Ectodermal cell (in vitro differentiated cells): Measurements from ENCODE around the gene RGS21. TPM values are rescaled to one million over a fixed set of nuclear protein-coding genes. Genes with fewer than 3 reads are reported as not detected.
"Not testable (repeated sequence)": the region's sequence is repeated elsewhere in the genome, so short reads cannot be mapped to it uniquely, and the experiment has no call there.

Experiments
- H3K27ac ChIP-seq: 2 replicates; pipeline ENCODE4 v1.7.0; 2013; ENCODE audit warnings: mild to moderate bottlenecking, low read depth, low read length; ENCODE audit not compliant: insufficient read depth, poor library complexity, severe bottlenecking
- H3K27me3 ChIP-seq: 2 replicates; pipeline ENCODE4 v1.7.0; 2013; ENCODE audit warnings: mild to moderate bottlenecking, low read length; ENCODE audit not compliant: insufficient read depth, control insufficient read depth, poor library complexity, severe bottlenecking
- H3K36me3 ChIP-seq: one replicate; pipeline ENCODE4 v1.7.0; 2013; ENCODE audit warnings: low read length; ENCODE audit not compliant: control insufficient read depth, insufficient read depth
- H3K4me1 ChIP-seq: one replicate; pipeline ENCODE4 v1.7.0; 2013; ENCODE audit warnings: low read length; ENCODE audit not compliant: control insufficient read depth, insufficient read depth
- H3K4me3 ChIP-seq: 2 replicates; pipeline ENCODE4 v1.7.0; 2013; ENCODE audit warnings: low read depth, low read length, control low read depth; ENCODE audit not compliant: insufficient read depth
- H3K9me3 ChIP-seq: 2 replicates; pipeline ENCODE4 v1.7.0; 2013; ENCODE audit warnings: mild to moderate bottlenecking, low read length, moderate library complexity; ENCODE audit not compliant: control insufficient read depth
- WGBS, 2 experiments: methylation state at CpG; one replicate each; pipeline ENCODE4 v1.1.7; 2013; ENCODE audit warnings: missing lambda C conversion rate in 2 of 2; 5-methylcytosine and 5-hydroxymethylcytosine counted together
- polyA plus RNA-seq, 4 experiments: library from polyadenylated mRNA; stranded (reverse); fragments of 50-300 nt; gene quantifications; one replicate each; pipeline ENCODE4 v1.2.3, GENCODE V29; 2013

Gene RGS21
- not detected for polyA plus RNA-seq (2013, experiment 1 of 4)
- polyA plus RNA-seq (2013, experiment 2 of 4): not detected
- not detected for polyA plus RNA-seq (2013, experiment 3 of 4)
- not detected for polyA plus RNA-seq (2013, experiment 4 of 4)

GRCh38 chr1:192316942-192317450 lies at the start of gene RGS21:
Gene RGS21 (plus strand): TSS chr1:192316992. CDS start chr1:192343037, 26,045 bp downstream.
- Histone ChIP-seq H3K27me3 (no peaks in the 10 kb centered on the region), H3K4me3 (no peak within 1 kb of the TSS), H3K36me3 (no peaks in the 10 kb centered on the region), H3K4me1 (no peaks in the 10 kb centered on the region), H3K27ac (no peak within 1 kb of the TSS), H3K9me3 (no peaks in the 10 kb centered on the region)
- 100% methylated on average over 1 of the region's 2 CpGs; no CpG with 5 or more reads in 1 of the 2 experiments for WGBS, 2 experiments

- no peak overlapping the region for H3K27ac ChIP-seq
- no peaks in the 10 kb centered on the region for H3K27me3 ChIP-seq
- H3K4me3 ChIP-seq: no peak overlapping the region
- H3K9me3 ChIP-seq: no peaks in the 10 kb centered on the region
- H3K36me3 ChIP-seq: no peaks in the 10 kb centered on the region
- 97 to 100% methylated on average over 5 of the region's 6 CpGs for WGBS, 2 experiments
- no peaks in the 10 kb centered on the region for H3K4me1 ChIP-seq
Measured at GRCh38 chr1:192268468-192269052, 48.2 kb upstream of the RGS21 start.

- Histone ChIP-seq H3K36me3 (no peaks in the 10 kb centered on the region), H3K27me3 (no peaks in the 10 kb centered on the region), H3K9me3 (no peaks in the 10 kb centered on the region), H3K4me1 (no peaks in the 10 kb centered on the region), H3K4me3 (no peak overlapping the region), H3K27ac (no peak overlapping the region)
- no CpG with 5 or more reads among the region's 1 CpG for WGBS, 2 experiments
Measured at GRCh38 chr1:192270398-192270797, 46.4 kb upstream of the RGS21 start.

- 96 to 99% methylated on average over 3 of the region's 3 CpGs for WGBS, 2 experiments
- no peaks in the 10 kb centered on the region for H3K4me1 ChIP-seq
- no peak overlapping the region for H3K4me3 ChIP-seq
- no peak overlapping the region for H3K27ac ChIP-seq
- H3K9me3 ChIP-seq: no peaks in the 10 kb centered on the region
- no peaks in the 10 kb centered on the region for H3K27me3 ChIP-seq
- no peaks in the 10 kb centered on the region for H3K36me3 ChIP-seq
Measured at GRCh38 chr1:192272732-192273131, 44.1 kb upstream of the RGS21 start.

GRCh38 chr1:192274588-192274987 lies 42.2 kb upstream of the RGS21 start:
- no peaks in the 10 kb centered on the region for H3K4me1 ChIP-seq
- H3K27ac ChIP-seq: no peak overlapping the region
- H3K9me3 ChIP-seq: no peaks in the 10 kb centered on the region
- H3K4me3 ChIP-seq: no peak overlapping the region
- H3K36me3 ChIP-seq: no peaks in the 10 kb centered on the region
- no peaks in the 10 kb centered on the region for H3K27me3 ChIP-seq
- WGBS, 2 experiments: 95 to 98% methylated on average over 3 of the region's 3 CpGs

GRCh38 chr1:192277635-192278034 lies 39.2 kb upstream of the RGS21 start:
- H3K9me3 ChIP-seq: no peaks in the 10 kb centered on the region
- 81 to 88% methylated on average over 1 of the region's 1 CpG for WGBS, 2 experiments
- no peaks in the 10 kb centered on the region for H3K27me3 ChIP-seq
- no peaks in the 10 kb centered on the region for H3K36me3 ChIP-seq
- no peak overlapping the region for H3K4me3 ChIP-seq
- H3K27ac ChIP-seq: no peak overlapping the region
- no peaks in the 10 kb centered on the region for H3K4me1 ChIP-seq

GRCh38 chr1:192284927-192285326 lies 31.9 kb upstream of the RGS21 start:
- Histone ChIP-seq H3K27me3 (no peaks in the 10 kb centered on the region), H3K4me3 (no peak overlapping the region), H3K27ac (no peak overlapping the region), H3K4me1 (no peaks in the 10 kb centered on the region), H3K9me3 (no peaks in the 10 kb centered on the region), H3K36me3 (no peaks in the 10 kb centered on the region)
- 93 to 94% methylated on average over 2 of the region's 2 CpGs for WGBS, 2 experiments

GRCh38 chr1:192303029-192303428 lies 13.8 kb upstream of the RGS21 start:
- Histone ChIP-seq H3K27me3 (no peaks in the 10 kb centered on the region), H3K4me3 (no peak overlapping the region), H3K9me3 (no peaks in the 10 kb centered on the region), H3K27ac (no peak overlapping the region), H3K36me3 (no peaks in the 10 kb centered on the region), H3K4me1 (no peaks in the 10 kb centered on the region)
- WGBS, 2 experiments: 100% methylated on average over 1 of the region's 1 CpG; no CpG with 5 or more reads in 1 of the 2 experiments

GRCh38 chr1:192308314-192308713 lies 8.5 kb upstream of the RGS21 start:
- H3K9me3 ChIP-seq, H3K4me3 ChIP-seq, H3K4me1 ChIP-seq, H3K27me3 ChIP-seq, H3K27ac ChIP-seq, H3K36me3 ChIP-seq: not testable (repeated sequence)
- 88 to 90% methylated on average over 1 to 2 of the region's 2 CpGs for WGBS, 2 experiments

- no CpG with 5 or more reads among the region's 1 CpG for WGBS, 2 experiments
Measured at GRCh38 chr1:192311281-192311680, 5.5 kb upstream of the RGS21 start.

More at GRCh38 chr1:192311281-192311680, 5.5 kb upstream of the RGS21 start:
- Histone ChIP-seq H3K27ac (no peak overlapping the region), H3K27me3 (no peaks in the 10 kb centered on the region), H3K36me3 (no peaks in the 10 kb centered on the region), H3K4me1 (no peaks in the 10 kb centered on the region), H3K9me3 (no peaks in the 10 kb centered on the region), H3K4me3 (no peak overlapping the region)
